GOT3 (cell line): Measurements from ENCODE around the gene TIMM8A.
"Not testable (repeated sequence)": the region's sequence is repeated elsewhere in the genome, so short reads cannot be mapped to it uniquely, and the experiment has no call there.

Source experiments
- DNase-seq: peaks from one replicate; lab custom pipeline; 2025; ENCODE audit warnings: mixed read lengths; lab: John Stamatoyannopoulos, UW

TIMM8A gene

DNA sequence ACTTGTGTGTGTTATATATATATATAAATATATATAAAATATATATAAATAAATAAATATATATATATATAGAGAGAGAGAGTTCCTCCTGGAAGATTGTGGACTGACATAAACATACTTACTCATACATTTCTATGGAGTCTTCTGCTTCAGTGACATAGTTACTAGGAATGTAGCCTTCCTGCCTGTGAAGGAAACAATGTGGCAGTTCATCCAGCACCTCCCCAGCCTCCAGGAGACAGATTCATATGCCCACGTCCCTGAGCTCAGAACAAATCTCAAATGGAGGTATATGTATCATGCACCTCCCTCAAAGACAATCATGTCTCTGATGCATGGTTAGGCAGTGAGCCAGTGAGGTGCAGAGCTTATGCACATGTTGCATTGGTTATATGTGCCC is 11.4 kb upstream of the TIMM8A start:
- no peak for DNase-seq

DNA sequence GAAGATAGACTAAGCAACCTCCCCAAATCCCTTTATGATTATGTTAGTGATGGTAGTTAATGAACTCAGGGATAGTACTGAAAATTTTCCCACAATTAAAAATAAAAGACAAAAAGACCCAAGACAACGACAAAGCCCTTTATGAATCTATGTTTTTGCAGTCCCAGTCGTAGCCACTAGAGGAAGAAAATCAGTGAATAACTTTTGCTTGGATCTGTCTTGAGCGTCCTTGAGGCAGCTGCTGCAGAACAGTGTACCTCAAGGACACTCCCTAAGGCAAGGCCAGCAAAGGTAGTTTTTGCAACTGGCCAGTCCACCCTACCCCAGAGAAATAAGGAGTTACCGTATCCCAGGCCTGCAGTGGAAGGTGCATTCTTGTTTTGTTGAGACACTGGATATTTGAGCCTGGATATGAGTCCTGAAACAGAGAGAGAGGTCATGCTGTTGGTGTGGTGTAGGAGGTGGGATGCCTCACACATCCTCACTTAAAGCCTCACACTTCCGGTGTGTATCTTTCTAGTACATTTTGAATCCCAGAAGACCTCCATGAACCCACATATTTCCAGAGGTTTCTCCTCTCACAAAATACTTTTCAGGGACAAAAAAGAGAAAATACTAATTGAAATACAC is 8.7 kb upstream of the TIMM8A start:
- DNase-seq = no peak

DNA sequence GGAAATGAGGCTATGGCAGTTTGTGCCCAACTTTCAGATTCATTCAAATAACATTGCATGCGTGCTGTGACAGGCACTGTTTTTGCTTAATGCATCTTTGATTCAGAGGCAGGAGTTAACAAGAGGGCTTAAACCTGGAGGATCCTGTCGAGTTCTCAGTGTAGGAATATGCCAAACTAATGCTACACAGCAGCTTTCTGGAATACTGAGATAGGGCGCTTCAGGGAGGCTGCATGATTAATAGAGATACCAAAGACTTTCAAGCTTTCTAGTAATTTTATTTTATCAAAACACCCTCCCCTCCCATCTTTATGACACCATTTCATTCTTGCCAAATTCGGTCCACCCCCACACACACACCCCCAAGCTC is 636 bp upstream of the TIMM8A start:
- DNase-seq = no peak

DNA sequence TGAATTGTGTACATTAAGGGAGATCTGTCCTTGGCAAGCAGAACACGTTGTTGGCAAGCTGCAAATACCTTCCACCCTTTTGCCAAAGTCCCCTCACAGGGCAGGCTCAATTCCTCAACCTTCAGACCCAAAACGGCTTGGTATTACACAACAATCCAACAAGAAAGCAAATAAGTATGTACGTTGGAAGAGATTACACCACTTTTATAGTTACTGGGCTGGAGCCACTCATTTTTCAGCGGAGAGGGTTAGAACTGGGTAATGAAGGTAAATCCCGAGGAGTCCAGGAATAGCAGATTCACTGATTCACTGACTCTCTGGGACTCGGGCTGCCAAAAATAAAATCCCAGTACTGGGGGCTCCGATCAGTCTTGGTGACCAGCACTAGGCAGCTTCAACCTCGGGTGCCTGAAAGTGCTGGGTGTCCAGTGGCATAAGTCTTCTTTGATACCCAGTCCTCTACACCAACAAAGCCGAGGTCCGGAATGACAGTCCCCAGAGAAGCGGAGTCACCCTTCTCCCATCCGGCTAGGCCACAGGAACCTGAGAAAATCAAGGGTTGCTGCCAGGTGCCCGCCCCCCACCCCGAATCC is 587 bp downstream of the TIMM8A start:
- DNase-seq = no peak

DNA sequence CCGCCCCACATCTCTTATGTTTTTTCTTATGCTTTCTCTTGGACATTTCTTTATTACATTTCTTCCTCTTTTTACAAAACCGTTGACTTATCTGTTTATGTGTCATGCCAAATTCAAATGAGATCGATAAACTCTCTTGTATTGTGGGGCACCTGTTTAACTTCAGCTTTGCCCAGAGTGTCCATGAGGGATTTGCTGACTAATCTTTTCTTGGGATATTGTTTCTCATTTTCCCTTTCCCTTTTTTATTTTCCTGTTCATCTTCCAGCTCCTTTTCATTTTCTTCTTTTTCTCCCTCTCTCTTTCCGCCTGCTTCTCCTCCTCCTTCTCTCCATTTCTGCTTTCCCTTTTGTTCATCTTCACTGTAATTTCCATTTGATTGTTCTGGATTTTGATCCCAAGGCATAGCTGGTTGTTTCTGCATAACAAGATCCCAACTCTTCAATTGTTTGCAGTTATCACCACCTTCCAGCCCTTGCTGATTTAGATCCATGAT is 10.7 kb downstream of the TIMM8A start:
- DNase-seq = no peak

DNA sequence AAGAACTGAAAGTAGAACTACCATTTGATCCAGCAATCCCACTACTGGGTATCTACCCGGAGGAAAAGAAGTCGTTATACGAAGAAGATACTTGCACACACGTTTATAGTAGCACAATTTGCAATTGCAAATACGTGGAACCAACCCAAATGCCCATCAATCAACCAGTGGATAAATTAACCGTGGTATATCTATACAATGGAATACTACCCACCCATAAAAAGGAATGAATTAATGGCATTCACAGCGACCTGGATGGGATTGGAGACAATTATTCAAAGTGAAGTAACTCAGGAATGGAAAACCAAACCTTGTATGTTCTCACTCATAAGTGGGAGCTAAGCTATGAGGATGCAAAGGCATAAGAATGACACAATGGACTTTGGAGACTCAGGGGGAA is 14.2 kb downstream of the TIMM8A start:
- not testable (repeated sequence) for DNase-seq

DNA sequence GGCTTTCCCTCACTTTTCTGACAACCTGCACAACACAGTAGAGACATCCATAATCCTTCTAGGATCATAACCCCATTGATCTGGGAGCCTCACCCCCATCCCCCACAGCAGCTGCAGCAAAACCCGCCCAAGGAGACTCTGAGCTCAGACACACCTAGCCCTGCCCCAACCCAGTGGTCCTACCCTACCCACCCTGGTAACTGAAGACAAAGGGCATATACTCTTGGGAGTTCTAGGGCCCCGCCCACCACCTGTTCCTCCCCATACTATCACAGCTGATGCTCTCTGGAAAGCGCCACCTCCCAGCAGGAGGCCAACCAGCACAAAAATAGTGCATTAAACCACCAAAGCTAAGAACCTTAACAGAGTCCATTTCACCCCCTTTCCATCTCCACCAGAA is 21.9 kb downstream of the TIMM8A start:
- DNase-seq = not testable (repeated sequence)

DNA sequence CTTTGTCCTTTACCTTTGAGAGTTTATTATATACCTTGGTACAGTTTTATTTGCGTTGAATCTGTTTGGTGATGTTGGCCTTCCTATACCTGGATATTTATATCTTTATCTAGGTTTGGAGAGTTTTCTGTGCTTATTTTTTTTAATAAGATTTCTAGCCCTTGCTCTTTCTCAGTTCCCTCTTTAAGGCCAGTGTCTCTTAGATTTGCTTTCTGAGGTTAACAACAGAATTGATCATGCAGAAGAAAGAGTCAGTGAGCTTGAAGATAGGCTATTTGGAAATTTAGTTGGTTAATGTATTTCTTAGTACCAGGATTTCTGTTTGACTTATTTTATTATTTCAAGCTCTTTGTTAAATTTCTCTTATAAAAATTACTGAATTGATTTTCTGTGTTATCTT is 44.8 kb downstream of the TIMM8A start:
- no peak for DNase-seq
